SK-N-SH (cell line): ENCODE results near the gene STARD13. TPM values are rescaled to one million over a fixed set of nuclear protein-coding genes. Genes with fewer than 3 reads are reported as not detected.
A peak's percentile ranks its signal among the peaks of the same experiment; 100 is the strongest.

Experiments used
- CTCF ChIA-PET: fragments of 300-600, 350-600 bp; formaldehyde crosslinking; extraction: SDS; loops from one replicate; lab custom pipeline; 2021; lab: Yijun Ruan, JAX
- POLR2A ChIA-PET: fragments of 350-600 bp; sonication (Branson Sonifier 250); formaldehyde crosslinking; extraction: SDS; loops from one replicate; lab custom pipeline; 2020; ENCODE audit warnings: antibody characterized with exemption, inconsistent platforms; lab: Yijun Ruan, JAX
- DNase-seq: peaks from one replicate; pipeline ENCODE4 v3.0.0; 2012
- H2AFZ ChIP-seq: fragments of 200-600 bp; sonication (generic); 2 replicates; pipeline ENCODE4 v1.8.1; 2016; ENCODE audit warnings: antibody characterized with exemption, mild to moderate bottlenecking, low read depth
- H3F3A ChIP-seq: fragments of 200-600 bp; sonication (generic); replicated peaks from 2 replicates; pipeline ENCODE3; 2016; ENCODE audit warnings: antibody characterized with exemption, mild to moderate bottlenecking; ENCODE audit not compliant: insufficient read depth
- H3K27ac ChIP-seq, 2 experiments: fragments of 200-500 bp in 1 of 2; fragments of 200-600 bp in 1 of 2; sonication (Bioruptor generic) in 1 of 2; sonication (generic), shearing (Covaris generic) in 1 of 2; 2 replicates each; pipeline versions ENCODE4 v1.5.1 to v1.6.1; 2014 to 2016; ENCODE audit warnings: low read depth in 2 of 2, inconsistent platforms in 1 of 2, low read length in 1 of 2, mild to moderate bottlenecking in 1 of 2, mixed read lengths in 1 of 2
- H3K27me3 ChIP-seq: fragments of 200-600 bp; sonication (generic), shearing (Covaris generic); 2 replicates; pipeline ENCODE4 v1.6.1; 2016; ENCODE audit warnings: mixed run types; ENCODE audit not compliant: insufficient read depth
- H3K36me3 ChIP-seq, 2 experiments: fragments of 200-500 bp in 1 of 2; fragments of 200-600 bp in 1 of 2; sonication (Bioruptor generic) in 1 of 2; sonication (generic) in 1 of 2; replicated peaks in 1 of 2; 2 replicates each; pipeline versions ENCODE3 to v1.5.1; 2014 to 2016; ENCODE audit warnings: low read length in 1 of 2, mild to moderate bottlenecking in 1 of 2; ENCODE audit not compliant: insufficient read depth in 2 of 2, control insufficient read depth in 1 of 2
- H3K4me1 ChIP-seq, 2 experiments: fragments of 200-500 bp in 1 of 2; fragments of 200-600 bp in 1 of 2; sonication (Bioruptor generic) in 1 of 2; sonication (generic), shearing (Covaris generic) in 1 of 2; 2 replicates each; pipeline versions ENCODE4 v1.5.1 to v1.6.1; 2014 to 2016; ENCODE audit warnings: low read depth in 1 of 2, low read length in 1 of 2, mixed run types in 1 of 2; ENCODE audit not compliant: insufficient read depth in 2 of 2, control insufficient read depth in 1 of 2
- H3K4me2 ChIP-seq: fragments of 200-600 bp; sonication (generic), shearing (Covaris generic); 2 replicates; pipeline ENCODE4 v1.6.1; 2017; ENCODE audit warnings: mixed run types
- H3K4me3 ChIP-seq, 2 experiments: fragments of 200-500 bp in 1 of 2; fragments of 200-600 bp in 1 of 2; sonication (Bioruptor generic) in 1 of 2; sonication (generic), shearing (Covaris generic) in 1 of 2; 2 replicates each; pipeline versions ENCODE4 v1.5.1 to v1.8.1; 2014 to 2016; ENCODE audit warnings: low read depth in 2 of 2, inconsistent platforms in 1 of 2, low read length in 1 of 2, mild to moderate bottlenecking in 1 of 2, mixed read lengths in 1 of 2, moderate library complexity in 1 of 2
- H3K79me2 ChIP-seq: fragments of 200-600 bp; sonication (generic); 2 replicates; pipeline ENCODE4 v1.8.1; 2017; ENCODE audit warnings: mild to moderate bottlenecking; ENCODE audit not compliant: insufficient read depth
- H3K9ac ChIP-seq: fragments of 200-600 bp; sonication (generic); 2 replicates; pipeline ENCODE4 v1.6.1; 2017; ENCODE audit warnings: mixed run types
- H3K9me2 ChIP-seq: fragments of 200-600 bp; sonication (generic); 2 replicates; pipeline ENCODE4 v1.6.1; 2017; ENCODE audit warnings: mixed run types
- H3K9me3 ChIP-seq: fragments of 200-600 bp; sonication (generic); 2 replicates; pipeline ENCODE4 v1.6.1; 2017; ENCODE audit warnings: mixed run types, mild to moderate bottlenecking, moderate library complexity
- H4K20me1 ChIP-seq: fragments of 200-600 bp; sonication (generic); 2 replicates; pipeline ENCODE4 v1.6.1; 2017; ENCODE audit warnings: mild to moderate bottlenecking, mixed run types; ENCODE audit not compliant: insufficient read depth
- FOSL2 ChIP-seq: IDR thresholded peaks from 2 replicates; pipeline ENCODE4 v1.4.0; 2012; ENCODE audit warnings: low read depth, mild to moderate bottlenecking, moderate library complexity, borderline replicate concordance
- MEF2A ChIP-seq: IDR thresholded peaks from 2 replicates; pipeline ENCODE4 v1.4.0; 2012; ENCODE audit warnings: low read depth, borderline replicate concordance
- RXRA ChIP-seq: IDR thresholded peaks from 2 replicates; pipeline ENCODE4 v1.4.0; 2012; ENCODE audit warnings: low read depth, mild to moderate bottlenecking, borderline replicate concordance
- WGBS: methylation state at CpG from one replicate; pipeline ENCODE4 v1.1.6; 2017; ENCODE audit warnings: low lambda C conversion rate; 5-methylcytosine and 5-hydroxymethylcytosine counted together
- polyA plus RNA-seq, 3 experiments: library from polyadenylated mRNA; depleted of rRNA; stranded (reverse); fragments of >200 nt; gene quantifications; 2 replicates each; pipeline ENCODE4 v1.2.3, GENCODE V29; 2012
- TF ChIP-seq, protein P1 (sequence below): IDR thresholded peaks from 2 replicates; pipeline ENCODE4 v1.4.0; 2012; ENCODE audit warnings: low read depth, borderline replicate concordance
- TF ChIP-seq, protein P2 (sequence below): IDR thresholded peaks from 2 replicates; pipeline ENCODE4; 2012

The STARD13 gene
- polyA plus RNA-seq, 1 of the 3 experiments (the other 2 are of a cell fraction): 5.7 TPM

GRCh38 chr13:33112766-33113165 lies 172.8 kb downstream of the STARD13 start (continued):
- TF ChIP-seq MEF2A: no peak

- TF ChIP-seq RXRA: no peak
- no peak for TF ChIP-seq FOSL2
- TF ChIP-seq, protein P1, sequence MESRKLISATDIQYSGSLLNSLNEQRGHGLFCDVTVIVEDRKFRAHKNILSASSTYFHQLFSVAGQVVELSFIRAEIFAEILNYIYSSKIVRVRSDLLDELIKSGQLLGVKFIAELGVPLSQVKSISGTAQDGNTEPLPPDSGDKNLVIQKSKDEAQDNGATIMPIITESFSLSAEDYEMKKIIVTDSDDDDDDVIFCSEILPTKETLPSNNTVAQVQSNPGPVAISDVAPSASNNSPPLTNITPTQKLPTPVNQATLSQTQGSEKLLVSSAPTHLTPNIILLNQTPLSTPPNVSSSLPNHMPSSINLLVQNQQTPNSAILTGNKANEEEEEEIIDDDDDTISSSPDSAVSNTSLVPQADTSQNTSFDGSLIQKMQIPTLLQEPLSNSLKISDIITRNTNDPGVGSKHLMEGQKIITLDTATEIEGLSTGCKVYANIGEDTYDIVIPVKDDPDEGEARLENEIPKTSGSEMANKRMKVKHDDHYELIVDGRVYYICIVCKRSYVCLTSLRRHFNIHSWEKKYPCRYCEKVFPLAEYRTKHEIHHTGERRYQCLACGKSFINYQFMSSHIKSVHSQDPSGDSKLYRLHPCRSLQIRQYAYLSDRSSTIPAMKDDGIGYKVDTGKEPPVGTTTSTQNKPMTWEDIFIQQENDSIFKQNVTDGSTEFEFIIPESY: no peak
- peak overlapping the region in 1 of 2 experiments; percentile 44; a peak in 3 of 4 replicates for H3K27ac ChIP-seq
- no peaks in the 10 kb centered on the region for H3K9me3 ChIP-seq
- WGBS: 64% methylated on average over 9 of the region's 9 CpGs
- peaks cover 9 to 14% of the 10 kb centered on the region in 2 experiments for H3K4me1 ChIP-seq
- DNase-seq: no peak
- no peaks in the 10 kb centered on the region for H4K20me1 ChIP-seq
- H2AFZ ChIP-seq: no peak overlapping the region
- H3K9me2 ChIP-seq: no peaks in the 10 kb centered on the region
- ChIA-PET CTCF (interaction anchor here (0.5 to 1.6 kb wide), 3 partner anchors 15 to 430 kb away, joined by 3 to 4 read pairs (median 3); no protein-coding TSS in a partner anchor), POLR2A (interaction anchor here (0.9 kb wide), 1 partner anchor 54 kb away, joined by 3 read pairs; no protein-coding TSS in a partner anchor)
- no peaks in the 10 kb centered on the region for H3K27me3 ChIP-seq
- H3K4me3 ChIP-seq: no peak overlapping the region
- H3F3A ChIP-seq: no peaks in the 10 kb centered on the region
- no peaks in the 10 kb centered on the region for H3K79me2 ChIP-seq
- peaks cover 33 to 60% of the 10 kb centered on the region in 2 experiments for H3K36me3 ChIP-seq
- H3K9ac ChIP-seq: no peak overlapping the region
- H3K4me2 ChIP-seq: no peak overlapping the region
These were observed 174.0 kb downstream of the STARD13 start for GRCh38 chr13:33111414-33112110.

GRCh38 chr13:33110713-33111413 lies 174.7 kb downstream of the STARD13 start:
- H3K9me3 ChIP-seq: no peaks in the 10 kb centered on the region
- peaks cover 9 to 14% of the 10 kb centered on the region in 2 experiments for H3K4me1 ChIP-seq
- no peak overlapping the region for H2AFZ ChIP-seq
- H3K79me2 ChIP-seq: no peaks in the 10 kb centered on the region
- H3F3A ChIP-seq: no peaks in the 10 kb centered on the region
- no peak overlapping the region for H3K27ac ChIP-seq
- DNase-seq: no peak
- H3K4me3 ChIP-seq: no peak overlapping the region
- CTCF ChIA-PET: interaction anchor here (0.5 to 1.0 kb wide), 2 partner anchors 14 to 431 kb away, joined by 3 read pairs; no protein-coding TSS in a partner anchor
- H3K9ac ChIP-seq: no peak overlapping the region
- H4K20me1 ChIP-seq: no peaks in the 10 kb centered on the region
- peaks cover 29 to 61% of the 10 kb centered on the region in 2 experiments for H3K36me3 ChIP-seq
- H3K9me2 ChIP-seq: no peaks in the 10 kb centered on the region
- TF ChIP-seq, protein P2, sequence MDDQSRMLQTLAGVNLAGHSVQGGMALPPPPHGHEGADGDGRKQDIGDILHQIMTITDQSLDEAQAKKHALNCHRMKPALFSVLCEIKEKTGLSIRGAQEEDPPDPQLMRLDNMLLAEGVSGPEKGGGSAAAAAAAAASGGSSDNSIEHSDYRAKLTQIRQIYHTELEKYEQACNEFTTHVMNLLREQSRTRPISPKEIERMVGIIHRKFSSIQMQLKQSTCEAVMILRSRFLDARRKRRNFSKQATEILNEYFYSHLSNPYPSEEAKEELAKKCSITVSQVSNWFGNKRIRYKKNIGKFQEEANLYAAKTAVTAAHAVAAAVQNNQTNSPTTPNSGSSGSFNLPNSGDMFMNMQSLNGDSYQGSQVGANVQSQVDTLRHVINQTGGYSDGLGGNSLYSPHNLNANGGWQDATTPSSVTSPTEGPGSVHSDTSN: no peak
- H3K27me3 ChIP-seq: no peaks in the 10 kb centered on the region
- POLR2A ChIA-PET: interaction anchor here (0.9 kb wide), 1 partner anchor 53 kb away, joined by 3 read pairs; no protein-coding TSS in a partner anchor
- H3K4me2 ChIP-seq: no peak overlapping the region
- WGBS: 93% methylated on average over 13 of the region's 14 CpGs
